ENCODE data around the gene CYP20A1.

- no peak for TF ChIP-seq MAX (CRISPR knock-in tag; IDR thresholded peaks at IDR 0.05)
- no peak for TF ChIP-seq TCF7L2 (IDR thresholded peaks at IDR 0.05; ENCODE audit: low read depth, low read length)
- no peak for TF ChIP-seq TEAD1 (CRISPR knock-in tag; IDR thresholded peaks at IDR 0.05)
- TF ChIP-seq RAD51 (IDR thresholded peaks at IDR 0.05; ENCODE audit: borderline replicate concordance, low read depth) = no peak
- no peak for TF ChIP-seq DPF2 (IDR thresholded peaks at IDR 0.05)
- no peak for TF ChIP-seq HCFC1 (IDR thresholded peaks at IDR 0.05; ENCODE audit: low read depth, low read length)
- no peak for TF ChIP-seq FOXK1 (CRISPR knock-in tag; IDR thresholded peaks at IDR 0.05; ENCODE audit: borderline replicate concordance)
- TF ChIP-seq ZNF197 (CRISPR knock-in tag; IDR thresholded peaks at IDR 0.05; ENCODE audit: low read depth) = no peak
- no peak for TF ChIP-seq HDAC6 (IDR thresholded peaks at IDR 0.05; ENCODE audit: low read depth, low read length)
- no peak for TF ChIP-seq NFATC3 (IDR thresholded peaks at IDR 0.05)
- TF ChIP-seq ZNF583 (CRISPR knock-in tag; IDR thresholded peaks at IDR 0.05) = no peak
- no peak for TF ChIP-seq ZNF695 (CRISPR knock-in tag; IDR thresholded peaks at IDR 0.05)
Measured at GRCh38 chr2:203225423-203226039, 13.3 kb upstream of the CYP20A1 start.

All from K562 (cell line).